ENCODE results near the gene DPPA3.
"Not testable (repeated sequence)": the region's sequence is repeated elsewhere in the genome, so short reads cannot be mapped to it uniquely, and the experiment has no call there.

Gene DPPA3

DNA sequence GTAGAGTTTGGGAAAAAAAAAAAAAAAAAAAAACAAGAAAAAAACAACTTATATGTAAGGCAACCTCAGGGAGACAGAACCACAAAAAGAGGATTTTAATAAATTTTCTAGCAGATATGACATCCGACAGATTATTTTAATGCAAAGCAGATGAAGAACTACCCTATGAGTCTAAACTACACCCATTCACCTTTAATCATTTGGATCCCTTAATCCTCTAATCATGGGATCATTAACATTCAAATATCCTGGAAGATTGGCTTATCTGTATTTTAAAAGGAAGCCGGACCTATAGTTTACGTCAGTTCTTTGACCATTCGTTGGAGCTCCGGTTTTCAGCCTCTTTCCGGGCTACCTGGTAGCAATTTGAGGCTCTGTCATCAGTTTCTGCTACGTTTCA is at the start of gene DPPA3:
Gene DPPA3, plus strand, starts transcription at position 301 of the 400 bp plus-strand sequence. CDS start 138 bp downstream, outside the sequence.
- no peak for DNase-seq

GRCh38 chr12:7661741-7662140 is 49.5 kb upstream of the DPPA3 start:
- DNase-seq = no peak

- no peak for DNase-seq
Measured at GRCh38 chr12:7666595-7666994, 44.6 kb upstream of the DPPA3 start.

DNA sequence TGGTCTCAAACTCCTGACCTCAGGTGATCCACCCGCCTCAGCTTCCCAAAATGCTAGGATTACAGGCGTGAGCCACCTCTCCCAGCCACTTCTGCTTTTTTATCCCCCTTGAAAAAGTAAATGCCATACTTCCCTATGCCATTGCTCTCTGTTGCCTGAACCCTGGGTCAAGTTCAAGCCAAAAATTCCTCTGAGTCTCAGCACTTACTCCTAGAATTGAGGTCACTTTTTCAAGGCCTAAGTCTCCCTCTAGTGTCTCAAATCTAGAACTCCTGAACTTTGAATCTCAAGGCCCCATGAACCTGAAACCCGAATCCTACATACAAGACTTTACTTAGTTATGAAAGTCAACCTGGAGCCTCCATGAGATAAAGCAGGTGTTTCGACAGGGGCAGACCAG is 44.1 kb upstream of the DPPA3 start:
- no peak for DNase-seq

- no peak for DNase-seq
Measured at GRCh38 chr12:7668171-7668570, 43.1 kb upstream of the DPPA3 start.

- not testable (repeated sequence) for DNase-seq
Measured at GRCh38 chr12:7675455-7675854, 35.8 kb upstream of the DPPA3 start.

DNA sequence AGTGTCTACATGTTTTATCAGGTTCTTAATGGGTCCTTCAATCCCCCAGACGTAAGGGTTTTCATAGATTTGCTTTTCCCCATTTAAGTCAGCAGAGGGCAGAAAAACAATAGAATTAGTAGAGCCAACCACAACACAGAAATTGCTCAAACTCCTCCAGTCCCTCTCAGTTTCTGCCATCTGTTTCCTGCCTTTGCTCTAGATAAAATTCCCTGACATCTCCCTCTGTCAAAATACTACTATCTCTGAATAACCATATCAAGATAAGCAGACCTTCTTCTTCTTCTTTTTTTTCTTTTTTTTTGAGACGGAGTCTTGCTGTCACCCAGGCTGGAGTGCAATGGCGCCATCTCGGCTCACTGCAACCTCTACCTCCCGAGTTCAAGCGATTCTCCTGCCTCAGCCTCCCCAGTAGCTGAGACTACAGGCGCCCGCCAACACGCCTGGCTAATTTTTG is 33.8 kb upstream of the DPPA3 start:
- DNase-seq = not testable (repeated sequence)

DNA sequence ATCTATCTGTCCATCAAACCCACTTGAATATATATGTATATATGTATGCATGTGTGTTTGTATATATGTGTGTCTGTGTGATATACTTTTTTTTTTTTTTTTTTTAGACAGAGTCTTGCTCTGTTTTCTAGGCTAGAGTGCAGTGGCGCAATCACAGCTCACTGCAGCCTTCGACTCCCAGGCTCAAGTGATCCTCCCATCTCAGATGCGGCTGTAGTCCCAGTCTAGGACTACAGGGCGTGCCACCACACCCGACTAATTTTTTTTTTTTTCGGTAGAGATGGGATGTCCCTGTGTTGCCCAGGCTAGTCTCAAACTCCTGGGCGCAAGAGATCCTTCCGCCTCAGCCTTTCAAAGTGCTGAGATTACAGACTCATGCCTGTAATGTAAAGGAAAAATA is 32.5 kb upstream of the DPPA3 start:
- no peak for DNase-seq

GRCh38 chr12:7679251-7680045 is 31.8 kb upstream of the DPPA3 start:
- DNase-seq = no peak

DNA sequence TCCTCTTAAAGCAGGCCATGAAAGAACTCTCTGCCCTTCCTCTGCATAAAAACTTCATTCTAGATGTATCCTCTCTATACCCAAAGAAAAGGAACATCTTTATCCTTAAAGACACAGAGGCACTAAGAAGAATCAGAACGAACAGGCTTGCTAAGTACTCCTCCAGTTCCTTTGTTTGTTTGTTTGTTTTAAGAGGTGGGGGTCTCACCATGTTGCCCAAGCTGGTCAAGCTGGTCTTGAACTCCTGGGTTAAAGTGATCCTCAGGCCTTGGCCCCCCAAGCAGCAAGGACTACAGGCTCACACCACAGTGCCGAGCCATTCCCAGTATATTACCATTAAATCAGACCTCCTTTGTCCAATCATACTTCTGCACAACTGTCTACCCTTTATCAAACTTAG is 29.7 kb upstream of the DPPA3 start:
- no peak for DNase-seq

DNA sequence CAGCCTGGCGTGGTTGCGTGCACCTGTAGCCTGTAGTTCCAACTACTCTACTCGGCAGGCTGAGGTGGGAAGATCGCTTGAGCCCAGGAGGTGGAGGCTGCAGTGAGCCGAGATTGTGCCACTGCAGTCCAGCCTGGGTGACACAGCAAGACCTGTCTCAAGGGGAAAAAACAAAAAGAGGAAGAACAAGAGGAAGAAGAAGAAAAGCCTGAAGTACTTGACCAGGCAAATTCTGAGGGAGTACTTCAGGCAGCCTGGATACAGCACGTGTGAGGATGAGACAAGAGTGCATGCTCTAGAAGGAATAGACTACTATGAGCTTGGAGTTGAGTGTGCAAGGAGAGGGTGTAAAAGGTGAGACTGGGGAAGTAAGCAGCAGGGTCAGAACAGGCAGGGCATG is 17.4 kb upstream of the DPPA3 start:
- DNase-seq = no peak

GRCh38 chr12:7694556-7695236 is 16.5 kb upstream of the DPPA3 start:
- DNase-seq = no peak

DNA sequence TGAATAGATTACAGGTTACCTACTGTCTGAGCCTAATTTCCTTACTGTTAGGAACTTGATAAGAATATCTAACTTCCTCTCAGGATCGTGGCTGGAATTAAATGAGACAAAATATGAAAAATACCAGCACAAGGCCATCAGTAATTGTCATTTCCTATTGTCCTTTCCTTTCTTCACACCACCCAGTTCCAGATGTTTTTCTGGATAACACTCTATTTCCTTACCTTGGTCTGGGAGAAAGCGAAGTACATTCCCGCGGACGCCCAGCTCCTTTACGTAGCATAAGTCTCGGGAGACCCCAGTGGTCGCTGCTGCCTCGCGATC is 16.0 kb upstream of the DPPA3 start:
- DNase-seq = no peak

DNA sequence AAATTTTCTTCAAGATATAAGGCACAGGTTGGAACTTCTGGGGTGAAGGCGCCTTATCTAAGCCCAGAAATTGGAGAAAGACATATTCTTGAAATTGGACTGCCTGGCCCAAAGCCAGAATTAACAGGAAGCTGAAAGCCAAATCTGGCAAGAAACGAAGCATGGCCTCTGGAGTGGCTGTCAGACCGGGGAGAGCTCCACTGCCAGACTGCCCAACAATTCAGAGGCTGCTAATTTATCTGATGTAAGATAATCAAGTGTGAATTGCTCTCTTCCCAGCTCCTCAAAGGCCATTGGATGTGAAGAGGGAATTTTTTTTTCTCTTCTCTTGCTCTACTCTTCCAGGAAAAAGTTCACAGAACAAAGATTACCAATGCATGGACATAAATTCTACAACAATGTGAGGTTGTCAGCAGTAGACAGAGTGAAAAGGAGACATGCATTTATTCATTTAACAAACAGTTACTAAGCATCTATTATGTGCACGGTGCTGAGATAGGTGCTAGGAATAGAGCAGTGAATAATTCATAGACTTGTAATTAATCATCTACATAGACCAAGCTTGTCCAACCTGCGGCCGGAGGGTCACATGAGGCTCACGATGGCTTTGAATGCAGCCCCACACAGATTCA is 15.6 kb upstream of the DPPA3 start, which contains the start of gene GDF3:
Gene GDF3, minus strand, starts transcription at position 210 of the 632 bp plus-strand sequence. Its CDS starts 47 bp downstream, at position 163.
- DNase-seq = no peak

GRCh38 chr12:7705846-7706245 is 5.4 kb upstream of the DPPA3 start:
- no peak for DNase-seq

DNA sequence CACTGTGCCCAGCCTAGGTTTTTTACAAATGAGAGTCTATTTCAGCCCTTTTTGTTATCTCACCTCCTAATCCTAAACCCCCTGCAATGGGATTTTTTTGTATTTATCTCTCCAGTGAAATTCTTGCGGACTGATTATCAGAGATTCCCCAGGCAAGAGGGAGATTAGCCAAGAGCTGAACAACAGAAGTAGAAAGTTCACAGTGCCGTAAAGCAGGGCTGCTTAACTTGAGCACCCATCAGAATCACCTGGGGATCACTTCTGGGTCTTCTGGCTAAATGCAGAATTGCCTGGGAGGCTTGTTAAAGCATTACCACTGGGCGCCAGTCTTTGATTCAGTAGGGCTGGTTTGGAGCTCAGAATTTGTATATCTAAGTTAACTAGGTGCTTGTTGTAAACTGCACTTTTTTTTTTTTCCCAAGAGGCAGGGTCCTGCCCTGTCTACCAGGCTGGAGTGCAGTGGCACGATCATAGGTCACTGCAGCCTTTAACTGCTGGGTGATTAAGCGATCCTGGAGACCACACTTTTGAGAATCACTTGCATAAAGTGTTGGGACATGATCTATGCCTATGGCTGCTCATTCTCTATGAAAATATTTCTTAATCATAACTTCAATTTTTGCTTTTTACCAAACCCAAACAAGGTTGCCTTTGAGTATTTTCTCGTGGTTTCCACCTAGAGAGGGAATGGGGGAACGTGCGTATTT is 1.1 kb upstream of the DPPA3 start:
- no peak for DNase-seq

DNA sequence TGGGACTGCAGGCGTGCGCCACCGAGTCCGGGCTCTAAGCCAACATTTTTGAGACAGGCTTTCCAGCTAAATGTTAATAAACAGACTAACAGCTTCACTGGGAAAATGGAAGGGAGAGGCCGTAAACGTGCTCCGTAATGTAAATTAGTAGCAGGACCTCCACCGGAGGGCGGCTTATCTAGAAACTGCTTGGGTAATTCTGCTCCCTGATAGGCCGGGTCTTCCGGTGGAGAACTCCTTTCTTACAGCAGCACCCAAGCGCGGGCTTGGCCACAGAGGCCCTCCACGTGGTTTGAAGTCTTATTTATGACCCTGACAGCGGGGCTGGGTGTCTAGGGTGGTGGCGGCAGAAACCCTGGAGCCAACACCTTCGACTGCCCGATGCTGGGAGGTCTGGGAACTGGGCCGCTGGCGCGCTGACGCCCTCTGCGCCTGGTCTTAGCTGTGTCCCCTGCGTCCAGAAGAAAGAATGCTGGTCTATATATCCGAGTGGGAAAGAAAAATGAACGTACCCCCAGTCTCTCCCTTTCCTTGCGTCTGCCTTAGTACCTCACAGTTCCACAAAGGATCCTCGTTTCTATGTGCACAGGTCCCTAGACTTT is 1.7 kb downstream of the DPPA3 start:
- no peak for DNase-seq

GRCh38 chr12:7716381-7716780 is 5.1 kb downstream of the DPPA3 start:
- no peak for DNase-seq

DNA sequence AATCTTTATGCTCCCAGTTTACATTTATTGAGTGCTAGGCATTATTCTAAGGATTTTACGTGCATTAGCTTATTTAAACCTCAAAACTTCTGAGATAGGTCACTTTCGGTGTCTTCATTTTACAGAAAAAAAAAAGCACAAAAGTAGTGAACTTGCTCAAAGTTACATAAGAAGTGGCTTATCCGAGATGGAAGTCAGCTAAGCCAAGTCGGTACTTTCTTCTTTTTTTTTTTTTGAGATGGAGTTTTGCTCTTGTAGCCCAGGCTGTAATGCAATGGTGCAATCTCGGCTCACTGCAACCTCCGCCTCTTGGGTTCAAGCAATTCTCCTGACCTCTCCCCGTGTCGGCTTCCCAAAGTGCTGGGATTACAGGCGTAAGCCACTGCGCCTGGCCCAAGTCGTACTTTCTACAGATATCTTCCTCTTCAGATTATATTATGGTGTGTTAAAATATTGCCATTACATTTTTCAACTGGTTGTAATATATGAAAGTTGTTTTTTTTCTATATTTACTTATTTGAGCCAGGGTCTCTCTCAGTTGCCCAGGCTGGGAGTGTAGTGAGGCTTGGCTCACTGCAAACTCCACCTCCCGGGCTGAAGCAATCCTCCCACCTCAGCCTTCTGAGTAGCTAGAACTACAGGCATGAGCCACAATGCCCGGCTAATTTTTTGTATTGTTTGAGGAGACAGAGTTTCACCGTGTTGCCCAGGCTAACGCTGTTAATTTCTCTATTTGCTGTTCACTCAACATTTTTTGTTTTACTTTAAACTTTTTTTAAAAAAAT is 8.9 kb downstream of the DPPA3 start:
- DNase-seq = no peak

GRCh38 chr12:7723926-7724325 is 12.7 kb downstream of the DPPA3 start:
- DNase-seq = no peak

- DNase-seq = no peak
Measured at GRCh38 chr12:7729746-7730145, 18.5 kb downstream of the DPPA3 start.

DNA sequence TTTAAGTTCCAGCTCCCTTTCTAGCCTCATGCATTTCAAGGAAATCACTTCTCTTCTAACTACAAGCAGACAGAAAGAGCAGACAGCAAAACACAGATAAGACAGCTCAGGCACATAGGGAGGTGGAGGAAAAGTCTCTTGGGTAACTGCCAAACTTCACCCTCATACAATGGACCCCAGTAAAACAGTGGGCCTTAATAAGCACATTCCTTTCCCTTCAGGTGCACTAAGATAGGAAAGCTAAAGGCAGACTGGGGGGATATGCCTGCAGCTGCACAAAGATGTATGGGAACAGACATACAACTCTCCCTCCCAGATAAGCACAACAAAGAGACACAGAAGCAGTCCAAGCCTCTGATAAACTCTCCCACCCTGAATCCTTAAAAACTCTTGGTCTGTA is 19.8 kb downstream of the DPPA3 start:
- DNase-seq = not testable (repeated sequence)

Data from activated T-cell treated with anti-CD3 and anti-CD28 coated beads, Interleukin-2, amount 50 U/mL, for 1 hour (primary cell).